ENCODE data around the gene CTRB1.
"Not testable (repeated sequence)": the region's sequence is repeated elsewhere in the genome, so short reads cannot be mapped to it uniquely, and the experiment has no call there.

CTRB1 gene

DNA sequence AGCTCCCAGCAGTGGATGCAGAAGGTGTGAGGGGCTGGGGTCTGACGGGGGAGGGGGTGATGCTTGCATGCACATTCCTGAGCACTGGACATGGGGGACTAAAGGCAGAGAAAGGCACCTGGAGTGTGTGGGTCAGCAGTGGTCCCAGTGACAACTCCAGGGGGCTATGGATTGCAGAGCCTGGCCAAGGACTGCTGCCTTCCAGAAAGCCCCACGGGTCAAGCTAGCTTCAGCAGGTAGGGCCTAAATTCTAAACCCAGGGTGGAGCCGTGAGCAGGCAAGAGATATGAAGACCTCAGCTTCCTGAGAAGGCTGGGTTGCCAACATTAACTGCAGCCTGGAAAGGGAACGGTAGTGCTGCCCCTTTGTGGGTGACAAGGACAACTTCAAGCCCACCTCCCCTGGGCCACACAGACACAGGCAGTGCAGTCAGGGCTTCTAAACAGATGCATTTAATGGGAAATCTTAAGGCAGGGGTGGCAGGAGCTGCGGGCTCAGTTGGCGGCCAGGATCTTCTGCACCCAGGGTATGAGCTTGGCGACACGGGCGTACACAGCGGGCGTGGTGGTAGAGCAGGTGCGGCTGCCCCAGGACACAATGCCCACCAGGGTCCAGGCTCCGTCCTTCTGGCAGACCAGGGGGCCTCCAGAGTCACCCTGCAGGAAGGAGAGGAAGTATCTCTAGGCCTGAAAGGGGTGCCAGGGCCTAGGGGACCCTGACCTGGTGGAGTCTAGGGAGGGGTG lies 14.9 kb upstream of the CTRB1 start:
- DNase-seq (ENCODE audit: extremely low read depth in 1 of 2, low read depth in 1 of 2) = no peak

DNA sequence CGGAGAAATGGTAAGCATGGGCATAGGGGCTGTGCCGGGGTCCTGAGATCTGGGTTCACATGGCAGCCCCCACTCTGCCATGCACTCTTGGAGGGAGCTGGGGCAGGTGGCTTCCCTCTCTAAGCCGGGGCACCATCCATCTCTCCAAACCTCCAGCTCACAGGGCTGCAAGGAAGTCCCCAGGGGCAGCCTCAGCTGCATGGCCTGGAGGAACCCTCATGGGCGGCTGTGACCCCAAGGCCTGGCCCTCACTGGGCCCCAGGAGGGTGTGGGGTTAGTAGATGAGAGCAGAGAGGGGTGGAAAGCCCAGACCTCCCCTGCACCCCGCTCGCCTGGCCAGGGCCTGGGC lies 14.4 kb upstream of the CTRB1 start:
- no peak for DNase-seq (ENCODE audit: extremely low read depth in 1 of 2, low read depth in 1 of 2)

DNA sequence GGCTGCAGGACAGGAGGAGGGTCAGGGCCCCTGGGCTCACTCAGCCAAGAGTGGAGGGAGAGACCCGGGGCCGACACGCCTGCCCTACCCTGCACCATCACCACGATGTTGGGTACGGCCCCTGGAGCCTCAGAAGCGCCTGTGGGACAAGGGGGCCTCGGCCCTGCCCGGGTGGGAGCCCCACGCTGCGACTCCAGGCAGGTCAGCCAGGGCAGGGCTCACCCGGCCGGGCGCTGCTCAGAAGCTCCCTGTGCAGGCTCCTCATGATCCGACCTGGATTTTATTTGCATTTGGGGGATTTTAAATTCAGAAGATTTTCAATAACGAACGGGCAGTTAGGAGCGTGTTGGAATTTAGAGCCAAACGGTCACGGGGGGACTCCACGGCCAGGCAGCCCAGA lies 13.9 kb upstream of the CTRB1 start:
- not testable (repeated sequence) for DNase-seq (ENCODE audit: extremely low read depth in 1 of 2, low read depth in 1 of 2)

DNA sequence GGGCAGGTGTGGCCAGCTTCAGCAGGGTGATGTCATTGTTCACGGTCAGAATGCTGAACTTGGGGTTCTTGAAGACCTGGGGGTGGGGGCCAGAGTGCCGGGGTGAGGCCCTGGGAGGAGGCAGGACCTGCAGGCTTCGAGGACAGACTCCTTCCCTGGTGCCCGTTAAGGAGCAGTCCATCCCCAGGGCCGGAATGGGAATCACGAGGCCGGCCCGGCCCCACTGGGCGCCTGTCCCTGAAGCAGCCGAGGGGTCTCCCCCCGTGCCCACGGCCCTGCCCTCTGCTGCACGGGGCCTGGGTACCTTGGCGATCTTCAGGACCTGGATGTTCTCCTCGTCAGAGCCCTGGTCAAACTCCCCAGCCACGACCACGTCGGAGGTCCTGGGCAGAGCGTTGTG lies 13.3 kb upstream of the CTRB1 start:
- not testable (repeated sequence) for DNase-seq (ENCODE audit: extremely low read depth in 1 of 2, low read depth in 1 of 2)

DNA sequence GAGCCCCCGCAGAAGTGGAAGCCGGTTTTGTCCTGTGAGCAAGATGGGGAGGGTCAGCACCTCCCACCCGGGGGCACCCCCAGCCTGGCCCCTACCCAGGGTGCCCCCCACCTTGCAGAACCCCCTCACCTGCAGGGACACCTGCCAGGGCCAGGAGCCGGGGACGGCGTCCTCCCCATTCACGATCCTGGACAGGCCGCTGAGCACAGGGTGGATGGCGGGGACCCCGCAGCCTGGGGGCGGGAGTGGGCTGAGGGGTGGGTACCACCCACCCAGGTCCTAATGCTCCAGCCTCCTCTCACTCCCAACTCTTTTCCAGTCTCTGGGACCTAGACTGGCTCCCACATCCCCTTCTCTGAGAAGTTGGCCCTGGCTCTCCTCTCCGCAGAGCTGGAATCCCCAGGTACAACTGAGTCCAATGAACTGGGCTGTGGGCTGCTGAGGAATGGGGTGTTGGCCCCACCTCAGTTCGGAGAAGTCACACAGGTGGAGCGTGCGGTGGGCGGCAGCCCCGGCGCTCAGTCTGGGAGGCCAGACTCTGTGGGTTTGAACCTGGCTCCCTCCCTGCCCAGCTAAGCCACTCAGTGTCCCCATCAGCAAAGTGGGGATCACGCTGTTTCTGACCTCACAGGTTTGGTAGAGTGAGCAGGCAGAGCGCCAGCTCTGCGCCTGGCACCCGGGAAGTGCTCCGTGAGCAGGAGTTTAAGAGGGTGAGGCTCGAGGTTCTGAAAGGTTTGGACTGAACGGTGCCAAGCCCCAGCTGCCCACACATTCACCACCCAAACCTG lies 12.6 kb upstream of the CTRB1 start:
- DNase-seq (ENCODE audit: extremely low read depth in 1 of 2, low read depth in 1 of 2) = not testable (repeated sequence)

DNA sequence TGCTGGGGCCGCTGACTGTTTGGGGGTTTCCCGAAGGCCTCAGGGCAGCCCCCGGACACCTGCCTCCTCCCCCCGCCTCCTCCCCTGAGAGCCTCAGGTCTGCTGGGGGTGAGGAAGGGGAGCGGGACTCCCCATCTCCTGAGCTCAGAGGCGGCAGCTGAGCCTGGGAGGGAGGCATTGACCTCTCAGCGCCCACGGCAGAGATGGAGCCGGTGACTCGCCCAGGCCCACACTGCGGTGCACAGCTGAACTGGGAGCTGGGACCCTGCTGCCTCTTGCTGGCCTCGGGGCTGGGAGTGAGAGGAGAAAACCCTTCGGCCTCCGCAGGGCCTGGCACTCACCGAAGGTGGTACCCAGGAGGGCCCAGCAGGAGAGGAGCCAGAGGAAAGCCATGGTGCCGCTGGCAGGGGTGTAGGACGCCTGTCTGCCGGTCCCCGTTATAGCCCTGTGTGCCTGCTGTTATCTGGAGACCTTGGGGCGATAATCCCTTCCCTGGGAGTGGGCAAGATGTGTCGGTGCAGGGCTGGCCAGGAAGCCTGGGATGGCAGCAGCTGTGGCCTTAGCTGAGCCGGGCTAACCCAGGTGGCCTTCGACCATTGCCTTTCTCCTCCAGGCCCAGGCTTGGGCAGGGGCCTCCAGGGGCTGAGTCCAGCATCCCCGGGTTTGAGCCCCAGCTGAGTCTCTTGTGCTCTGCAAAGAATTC lies 11.9 kb upstream of the CTRB1 start, which contains the start of gene CTRB2:
Gene CTRB2 (minus strand): TSS at position 413 of the 703 bp plus-strand sequence. CDS start 20 bp downstream, at position 393.
- no peak for DNase-seq (ENCODE audit: extremely low read depth in 1 of 2, low read depth in 1 of 2)

DNA sequence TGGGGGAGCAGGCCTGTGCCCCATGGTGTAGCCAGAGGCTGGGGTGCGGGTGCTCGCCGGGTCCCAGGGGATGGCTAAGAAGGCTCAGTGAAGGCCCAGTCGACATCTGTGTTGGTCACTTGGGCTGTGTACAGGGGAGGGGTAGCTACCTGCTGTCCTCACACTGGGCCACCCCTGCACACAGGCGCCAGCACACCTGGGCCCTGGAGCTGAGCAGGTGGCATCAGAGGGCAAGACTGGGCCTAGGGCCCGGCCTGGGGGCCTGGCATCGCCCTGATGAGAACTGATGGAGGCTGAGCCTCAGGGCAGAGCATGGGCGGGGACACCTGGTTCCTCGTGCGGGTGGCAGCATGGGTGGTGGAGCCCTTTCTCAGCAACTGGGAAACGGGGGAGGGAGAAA lies 11.0 kb upstream of the CTRB1 start:
- no peak for DNase-seq (ENCODE audit: extremely low read depth in 1 of 2, low read depth in 1 of 2)

DNA sequence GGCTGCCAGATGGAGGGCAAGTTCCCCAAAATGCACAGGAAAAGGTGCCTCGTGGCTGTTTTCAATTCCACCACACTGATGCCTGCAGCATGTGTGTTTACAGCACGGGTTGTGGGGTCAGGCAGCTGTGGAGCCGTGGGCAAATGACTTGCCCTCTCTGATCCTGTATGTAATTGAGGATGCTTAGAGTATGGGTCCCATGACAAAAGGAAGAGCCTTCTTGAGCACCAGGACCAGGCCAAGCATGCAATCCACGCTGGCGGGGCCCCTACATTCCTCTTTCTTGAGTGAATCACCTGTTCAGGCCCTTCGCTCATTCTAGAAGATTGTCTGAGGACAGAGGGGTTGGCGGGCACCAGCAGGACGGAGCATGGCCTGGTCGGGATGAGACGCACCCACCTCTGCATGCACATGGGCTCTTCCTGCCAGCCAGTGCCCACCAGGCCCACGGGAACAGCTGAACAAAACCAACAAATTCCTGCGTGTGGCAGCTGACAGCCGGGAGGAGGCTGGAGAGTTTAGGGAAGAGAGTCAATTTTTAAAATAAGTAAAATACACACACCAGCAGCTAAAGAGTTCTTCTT lies 10.5 kb upstream of the CTRB1 start:
- DNase-seq (ENCODE audit: extremely low read depth in 1 of 2, low read depth in 1 of 2) = no peak

DNA sequence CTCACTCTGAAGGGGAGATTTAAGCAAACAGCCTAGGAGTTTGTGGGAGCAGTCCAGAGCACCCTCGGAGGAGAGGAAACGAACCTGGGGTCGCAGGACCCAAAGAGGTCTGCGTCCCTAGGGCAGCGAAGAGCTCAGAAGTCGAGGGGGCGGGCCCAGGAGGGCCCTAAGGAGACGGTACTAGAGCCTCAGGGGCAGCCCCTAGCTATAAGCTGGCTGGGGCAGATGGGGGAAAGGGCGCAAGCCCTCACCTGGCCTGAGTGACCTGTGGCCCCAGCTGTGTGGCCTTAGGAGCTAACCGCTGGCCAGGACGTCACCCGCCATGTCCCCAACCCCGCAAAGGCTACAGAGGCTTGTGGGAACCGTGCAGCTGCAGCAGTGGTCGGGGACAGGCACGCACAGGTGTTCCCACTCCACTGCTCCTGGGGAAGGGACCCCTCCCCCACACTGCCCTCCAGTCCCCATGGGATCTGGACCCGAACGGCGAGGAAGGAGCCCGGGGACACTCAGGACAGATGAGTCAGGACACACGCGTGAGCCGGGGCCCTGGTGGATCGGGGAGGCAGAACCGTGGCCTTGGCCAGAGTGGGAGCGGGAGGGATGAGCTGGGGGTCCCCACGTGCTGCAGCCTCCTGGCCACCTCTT lies 9.8 kb upstream of the CTRB1 start:
- no peak for DNase-seq (ENCODE audit: extremely low read depth in 1 of 2, low read depth in 1 of 2)

DNA sequence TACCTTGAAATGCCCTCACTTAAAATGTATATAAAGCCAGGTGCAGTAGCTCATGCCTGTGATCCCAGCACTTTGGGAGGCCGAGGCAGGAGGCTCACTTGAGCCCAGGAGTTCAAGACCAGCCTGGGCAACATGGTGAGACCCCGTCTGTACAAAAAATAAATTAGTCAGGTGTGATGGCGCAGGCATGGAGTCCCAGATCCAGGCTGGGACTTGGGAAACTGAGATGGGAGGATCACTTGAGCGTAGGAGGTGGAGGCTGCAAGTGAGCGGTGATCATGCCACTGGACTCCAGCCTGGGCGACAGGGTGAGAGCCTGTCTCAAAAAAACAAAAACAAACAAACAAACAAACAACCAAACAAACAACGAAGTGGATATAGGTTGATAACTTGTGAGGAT lies 9.3 kb upstream of the CTRB1 start:
- DNase-seq (ENCODE audit: extremely low read depth in 1 of 2, low read depth in 1 of 2) = not testable (repeated sequence)

DNA sequence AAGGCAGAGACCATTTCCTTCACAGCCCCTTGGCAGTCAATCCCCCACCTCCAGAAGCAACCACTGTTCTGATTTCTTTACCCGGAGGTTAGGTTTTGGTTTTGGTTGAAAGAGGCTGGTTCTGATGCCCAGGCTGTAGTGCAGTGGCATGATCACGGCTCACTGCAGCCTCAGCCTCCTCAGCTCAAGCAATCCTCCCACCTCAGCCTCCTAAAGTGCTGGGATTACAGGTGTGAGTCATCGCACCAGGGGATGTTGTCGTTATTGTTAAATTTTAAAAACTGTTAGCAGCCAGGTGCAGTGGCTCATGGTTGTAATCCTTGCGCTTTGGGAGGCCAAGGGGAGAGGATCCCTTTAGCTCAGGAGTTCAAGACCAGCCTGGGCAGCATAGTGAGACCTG lies 8.8 kb upstream of the CTRB1 start:
- DNase-seq (ENCODE audit: extremely low read depth in 1 of 2, low read depth in 1 of 2) = no peak

DNA sequence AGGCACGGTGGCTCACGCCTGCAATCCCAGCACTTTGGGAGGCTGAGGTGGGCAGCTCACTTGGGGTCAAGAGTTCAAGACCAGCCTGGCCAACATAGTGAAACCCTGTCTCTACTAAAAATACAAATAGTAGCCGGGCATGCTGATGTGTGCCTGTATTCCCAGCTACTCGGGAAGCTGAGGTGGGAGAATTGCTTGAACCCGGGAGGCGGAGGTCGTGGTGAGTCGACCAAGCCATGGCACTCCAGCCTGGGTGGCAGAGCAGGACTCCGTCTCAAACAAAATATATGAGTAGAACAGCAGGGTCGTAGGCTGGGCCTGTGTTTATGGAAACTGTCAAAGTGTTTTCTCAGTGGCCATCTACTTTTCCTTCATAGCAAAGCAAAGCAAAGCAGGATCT lies 7.5 kb upstream of the CTRB1 start:
- not testable (repeated sequence) for DNase-seq (ENCODE audit: extremely low read depth in 1 of 2, low read depth in 1 of 2)

DNA sequence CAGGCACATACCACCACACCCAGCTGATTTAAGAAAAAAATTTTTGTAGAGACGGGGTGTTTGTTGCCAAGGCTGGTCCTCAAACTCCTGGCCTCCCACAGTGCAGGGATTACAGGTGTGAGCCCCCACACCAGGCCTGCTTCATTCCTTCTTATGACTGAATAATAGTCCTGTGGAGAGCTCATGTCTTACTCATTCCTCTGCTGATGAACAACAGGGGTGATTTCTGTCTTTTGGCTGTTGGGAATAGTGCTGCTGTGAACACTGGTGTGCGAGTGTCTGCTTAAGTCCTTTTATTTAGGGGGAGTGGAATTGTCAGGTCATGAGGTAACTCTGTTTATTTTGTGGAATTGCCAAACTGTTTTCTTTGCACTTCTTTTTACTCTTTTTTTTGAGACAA lies 2.7 kb upstream of the CTRB1 start:
- DNase-seq (ENCODE audit: extremely low read depth in 1 of 2, low read depth in 1 of 2) = no peak

DNA sequence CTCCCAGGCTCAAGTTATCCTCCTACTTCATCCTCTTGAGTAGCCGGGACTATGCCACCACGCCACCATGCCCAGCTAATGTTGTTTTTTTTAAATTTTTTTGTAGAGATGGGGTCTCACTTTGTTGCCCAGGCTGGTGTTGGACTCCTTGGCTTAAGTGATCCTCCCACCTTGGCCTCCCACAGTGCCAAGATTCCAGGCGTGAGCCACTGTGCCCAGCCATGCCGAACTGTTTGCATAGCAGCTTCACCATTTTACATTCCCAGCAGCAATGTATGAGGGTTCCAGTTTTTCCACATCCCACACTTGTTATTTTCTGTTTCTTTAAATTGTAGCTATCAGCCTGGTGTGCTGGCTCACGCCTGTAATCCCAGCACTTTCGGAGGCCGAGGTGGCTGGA lies 2.2 kb upstream of the CTRB1 start:
- DNase-seq (ENCODE audit: extremely low read depth in 1 of 2, low read depth in 1 of 2) = no peak

DNA sequence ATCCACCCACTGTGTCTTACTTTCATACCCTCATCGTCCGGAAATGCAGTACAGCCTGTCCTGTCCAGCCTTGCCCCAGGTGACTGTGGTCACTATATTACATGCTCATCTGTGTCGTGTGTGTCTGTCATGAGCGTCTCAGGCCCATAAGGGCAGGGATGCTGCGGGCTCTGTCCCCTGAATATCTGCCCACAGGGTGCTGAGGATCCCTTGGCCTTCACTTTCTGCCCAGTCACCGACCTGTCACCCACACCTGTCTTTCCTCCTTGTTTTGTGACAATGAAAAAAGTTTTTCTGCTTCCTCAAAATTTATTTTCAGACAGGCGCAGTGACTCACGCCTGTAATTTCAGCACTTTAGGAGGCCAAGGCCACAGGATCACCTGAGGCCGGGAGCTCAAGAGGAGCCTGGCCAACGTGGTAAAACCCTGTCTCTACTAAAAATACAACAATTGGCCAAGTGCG lies 1.4 kb upstream of the CTRB1 start:
- no peak for DNase-seq (ENCODE audit: extremely low read depth in 1 of 2, low read depth in 1 of 2)

DNA sequence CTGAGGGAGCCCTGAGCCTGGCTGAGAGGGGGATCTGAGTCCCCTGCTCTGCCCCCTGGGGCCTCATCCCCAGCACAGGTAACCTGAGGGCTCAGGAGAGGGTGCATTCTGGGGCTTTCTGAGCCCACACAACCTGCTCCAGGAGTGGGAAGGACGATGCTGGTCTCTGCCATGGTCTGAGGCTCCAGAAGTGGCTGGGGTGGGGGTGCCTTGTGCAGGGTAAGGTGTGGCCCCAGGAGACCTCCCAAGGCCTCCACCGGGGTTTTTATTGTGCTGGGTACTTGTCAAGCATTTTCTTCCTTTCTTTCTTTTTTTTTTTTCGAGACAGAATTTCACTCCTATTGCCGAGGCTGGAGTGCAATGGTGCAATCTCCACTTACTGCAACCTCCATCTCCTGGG lies 300 bp downstream of the CTRB1 start:
- no peak for DNase-seq (ENCODE audit: extremely low read depth in 1 of 2, low read depth in 1 of 2)

DNA sequence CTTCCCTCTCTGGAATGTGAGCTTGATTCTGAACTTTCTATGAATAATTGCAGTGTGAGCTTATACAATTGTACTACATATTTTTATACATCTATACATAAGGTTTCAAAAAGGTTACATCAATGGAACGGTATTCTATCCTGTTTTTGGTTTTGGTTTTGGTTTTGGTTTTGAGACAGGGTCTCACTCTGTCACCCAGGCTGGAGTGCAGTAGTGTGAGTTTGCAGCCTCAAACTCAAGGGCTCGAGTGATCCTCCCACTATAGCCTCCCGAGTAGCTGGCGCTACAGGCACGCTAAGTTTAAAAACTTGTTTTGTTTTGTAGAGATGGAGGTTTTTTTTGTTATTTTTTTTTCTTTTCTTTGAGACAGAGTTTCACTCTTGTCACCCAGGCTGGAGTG lies 1.1 kb downstream of the CTRB1 start:
- DNase-seq (ENCODE audit: extremely low read depth in 1 of 2, low read depth in 1 of 2) = no peak

DNA sequence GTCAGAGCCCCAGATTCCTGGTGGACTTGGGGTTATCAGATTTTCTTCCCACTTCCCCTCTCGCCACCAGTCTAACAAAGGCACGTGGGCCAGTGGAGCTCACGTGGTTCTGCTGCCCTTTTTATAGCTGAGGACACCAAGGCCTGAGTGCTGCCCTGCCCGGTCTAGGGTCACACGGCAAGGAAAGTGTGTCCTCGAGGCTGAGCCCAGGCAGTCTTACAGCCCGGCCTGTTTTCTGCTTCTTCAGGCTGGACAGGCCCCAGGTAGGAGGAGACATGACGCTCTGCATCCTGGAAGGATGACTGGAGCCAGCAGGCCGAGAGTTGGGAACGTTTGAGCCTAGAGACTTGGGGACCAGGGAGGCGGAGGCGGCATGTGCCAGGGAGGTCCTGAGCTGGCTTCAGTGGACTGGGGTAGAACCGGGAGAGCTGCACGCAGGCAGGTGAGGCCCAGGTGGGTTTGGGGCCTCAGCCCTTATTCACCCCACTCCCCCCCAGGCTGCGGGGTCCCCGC lies 3.5 kb downstream of the CTRB1 start:
- no peak for DNase-seq (ENCODE audit: extremely low read depth in 1 of 2, low read depth in 1 of 2)

DNA sequence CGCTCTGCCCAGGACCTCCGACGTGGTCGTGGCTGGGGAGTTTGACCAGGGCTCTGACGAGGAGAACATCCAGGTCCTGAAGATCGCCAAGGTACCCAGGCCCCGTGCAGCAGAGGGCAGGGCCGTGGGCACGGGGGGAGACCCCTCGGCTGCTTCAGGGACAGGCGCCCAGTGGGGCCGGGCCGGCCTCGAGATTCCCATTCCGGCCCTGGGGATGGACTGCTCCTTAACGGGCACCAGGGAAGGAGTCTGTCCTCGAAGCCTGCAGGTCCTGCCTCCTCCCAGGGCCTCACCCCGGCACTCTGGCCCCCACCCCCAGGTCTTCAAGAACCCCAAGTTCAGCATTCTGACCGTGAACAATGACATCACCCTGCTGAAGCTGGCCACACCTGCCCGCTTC lies 4.3 kb downstream of the CTRB1 start:
- not testable (repeated sequence) for DNase-seq (ENCODE audit: extremely low read depth in 1 of 2, low read depth in 1 of 2)

DNA sequence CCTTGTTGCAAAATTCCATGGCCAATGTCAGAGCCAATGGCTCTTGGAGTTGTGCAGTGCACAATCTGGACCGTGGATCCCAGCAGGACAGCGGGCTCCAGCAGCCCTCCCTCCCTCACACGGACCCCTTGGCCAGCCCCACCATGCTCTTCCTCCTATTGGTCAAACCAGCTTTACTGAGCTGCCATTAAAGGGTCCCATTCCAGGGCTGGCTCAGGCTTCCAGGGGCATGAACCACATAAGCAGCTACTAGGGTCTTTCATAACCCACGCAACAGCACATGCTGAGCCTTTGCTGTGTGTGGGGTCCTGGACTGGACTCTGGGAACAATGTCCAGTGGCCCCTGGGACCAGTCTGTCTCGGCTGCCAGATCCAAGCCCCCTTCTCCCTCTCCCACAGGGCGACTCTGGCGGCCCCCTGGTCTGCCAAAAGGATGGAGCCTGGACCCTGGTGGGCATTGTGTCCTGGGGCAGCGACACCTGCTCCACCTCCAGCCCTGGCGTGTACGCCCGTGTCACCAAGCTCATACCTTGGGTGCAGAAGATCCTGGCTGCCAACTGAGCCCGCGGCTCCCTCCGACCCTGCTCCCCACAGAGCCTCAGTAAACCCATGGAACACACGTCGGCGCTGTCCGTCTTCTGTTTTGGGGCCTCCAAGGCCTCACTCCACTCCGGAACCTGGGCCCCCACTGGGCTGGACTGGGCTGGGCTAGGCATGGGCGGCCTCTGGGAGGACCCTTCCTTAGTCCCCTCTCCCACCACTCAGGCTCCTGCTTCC lies 5.7 kb downstream of the CTRB1 start:
- DNase-seq (ENCODE audit: extremely low read depth in 1 of 2, low read depth in 1 of 2) = no peak

All from stimulated activated CD8-positive, alpha-beta memory T cell treated with anti-CD3 and anti-CD28 coated beads, Interleukin-7, amount 100 ng/mL, for 48 hours (primary cell).